ENCODE measurements around the gene KLHL6.

GRCh38 chr3:183587336-183587735 is 31.8 kb upstream of the KLHL6 start:
- TF ChIP-seq POLR2A (IDR thresholded peaks at IDR 0.05) (no peak), CTCF (IDR thresholded peaks at IDR 0.05) (no peak)
